ENCODE results near the gene LILRB5. TPM values are rescaled to one million over a fixed set of nuclear protein-coding genes. Genes with fewer than 3 reads are reported as not detected.
A peak's percentile ranks its signal among the peaks of the same experiment; 100 is the strongest.
"Not testable (repeated sequence)": the region's sequence is repeated elsewhere in the genome, so short reads cannot be mapped to it uniquely, and the experiment has no call there.

Gene LILRB5
- total RNA-seq, 1 donor: under 0.01 TPM

- DNase-seq (ENCODE audit: low read depth in 2 of 3, low spot score in 2 of 3): not testable (repeated sequence)
These were observed 20.1 kb upstream of the LILRB5 start for GRCh38 chr19:54277111-54277615.

DNA sequence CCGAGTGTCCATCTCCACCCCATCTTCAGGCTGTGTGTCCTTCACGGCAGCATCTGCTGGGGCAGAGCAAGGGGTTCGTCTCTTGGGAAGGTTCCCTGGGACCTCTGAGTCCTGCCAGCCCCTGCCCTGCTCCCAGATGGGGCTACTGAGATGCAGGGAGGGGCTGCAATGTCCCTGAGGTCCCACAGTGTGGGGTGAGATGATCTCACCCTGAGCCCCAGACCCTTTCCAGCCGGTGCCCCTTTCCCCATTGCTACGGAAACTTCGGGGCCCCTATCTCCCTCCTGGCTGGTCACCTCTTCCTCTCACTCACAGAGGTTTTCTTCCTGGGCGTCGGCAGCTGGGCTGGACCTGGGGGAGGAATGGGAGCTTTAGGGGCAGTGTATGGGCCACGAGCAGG is 18.9 kb upstream of the LILRB5 start:
- no peak for DNase-seq (ENCODE audit: low read depth in 2 of 3, low spot score in 2 of 3)

DNA sequence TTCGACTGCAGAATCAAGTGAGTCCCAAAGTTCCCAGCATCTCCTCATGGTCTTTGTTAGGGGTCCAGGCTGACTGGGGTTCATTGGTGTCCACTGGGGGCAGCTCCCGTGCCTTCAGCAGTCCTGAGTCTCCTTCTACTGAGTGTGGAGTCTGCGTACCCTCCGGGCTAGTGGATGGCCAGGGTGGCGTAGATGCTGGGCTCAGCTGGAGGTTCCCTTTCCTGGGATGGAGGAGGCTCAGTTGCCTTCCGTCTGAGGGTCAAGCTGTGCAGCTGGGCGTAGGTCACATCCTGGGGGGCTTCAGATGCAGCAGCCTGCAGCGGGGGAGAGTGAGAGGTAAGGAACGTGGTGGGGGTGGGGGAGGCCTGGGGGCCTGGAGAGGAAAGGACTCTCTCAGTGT is 17.4 kb upstream of the LILRB5 start:
- not testable (repeated sequence) for DNase-seq (ENCODE audit: low read depth in 2 of 3, low spot score in 2 of 3)

DNA sequence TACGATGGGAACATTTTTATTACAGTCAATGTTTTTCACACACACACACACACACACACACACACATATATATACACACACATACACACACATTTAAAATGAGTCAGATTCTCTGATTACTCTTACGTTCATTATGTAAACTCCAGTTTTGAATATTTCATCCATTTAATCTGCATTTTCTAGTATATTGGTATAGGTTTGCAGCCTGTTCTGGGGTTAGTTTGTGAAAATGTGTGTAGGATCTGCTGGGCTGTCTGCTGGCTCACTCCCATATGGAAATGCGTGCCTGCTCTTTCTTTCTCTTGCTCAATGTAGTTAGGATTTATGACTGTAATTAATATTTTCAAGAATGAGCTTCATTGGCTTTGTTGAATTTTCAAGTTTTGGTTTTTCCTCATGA is 16.7 kb upstream of the LILRB5 start:
- no peak for DNase-seq (ENCODE audit: low read depth in 2 of 3, low spot score in 2 of 3)

DNA sequence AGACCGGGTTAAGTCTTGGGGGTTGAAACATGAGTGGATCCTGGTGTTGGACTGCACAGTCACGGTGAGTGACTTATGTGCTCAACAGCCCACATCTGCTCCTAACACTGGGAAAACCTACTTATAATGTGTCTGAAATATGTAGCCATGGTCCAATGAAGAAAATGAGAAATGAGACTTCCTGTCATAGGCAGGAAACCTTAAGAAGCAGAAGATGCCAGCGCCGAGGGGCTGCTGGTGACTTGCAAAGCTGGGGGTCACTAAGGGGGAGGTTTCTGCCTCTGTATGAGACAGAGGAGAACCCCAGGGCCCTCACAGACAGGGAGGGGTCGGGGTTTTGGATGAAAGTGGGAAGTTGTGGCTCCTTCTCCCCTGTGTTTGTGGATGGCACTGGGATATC is 15.1 kb upstream of the LILRB5 start:
- DNase-seq (ENCODE audit: low read depth in 2 of 3, low spot score in 2 of 3): not testable (repeated sequence)

DNA sequence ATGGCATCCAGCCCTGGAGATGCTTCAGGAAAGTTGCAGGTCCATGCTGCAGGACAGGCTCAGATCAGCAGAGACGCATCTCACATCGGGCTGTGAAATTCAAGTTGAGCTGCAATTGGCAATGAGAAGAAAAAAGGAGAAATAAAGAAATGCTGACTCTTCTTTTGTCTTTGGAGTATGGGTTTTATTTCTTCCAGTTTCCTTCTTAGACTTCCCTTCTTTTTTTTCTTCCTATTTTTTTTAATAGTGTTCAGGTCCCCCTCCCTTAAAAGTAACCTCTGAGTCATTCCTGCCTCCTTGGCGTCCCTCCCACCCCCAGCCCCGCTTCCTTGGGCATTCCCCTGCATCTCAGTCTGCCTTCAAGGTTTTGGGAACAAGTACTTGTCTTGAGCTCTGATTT is 14.5 kb upstream of the LILRB5 start:
- not testable (repeated sequence) for DNase-seq (ENCODE audit: low read depth in 2 of 3, low spot score in 2 of 3)

DNA sequence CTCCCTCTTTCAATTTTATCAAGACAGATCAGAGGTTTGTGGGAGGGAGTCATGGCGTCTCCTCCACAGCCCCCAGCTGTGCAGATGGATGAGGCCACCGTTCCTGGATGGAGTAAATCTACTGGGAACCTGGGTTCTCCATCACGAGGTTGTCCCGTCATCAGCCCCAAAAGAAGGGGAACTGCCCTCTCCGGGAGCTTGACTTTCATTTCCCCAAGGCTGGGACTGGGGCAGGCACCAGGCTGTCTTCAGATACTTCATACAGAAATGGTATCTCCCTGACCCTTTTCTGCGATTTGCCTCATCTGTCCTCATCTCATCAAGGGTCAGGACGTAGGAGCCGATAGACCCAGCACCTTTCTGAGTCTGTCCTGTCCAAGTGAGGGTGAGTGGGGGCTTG is 14.0 kb upstream of the LILRB5 start:
- no peak for DNase-seq (ENCODE audit: low read depth in 2 of 3, low spot score in 2 of 3)

DNA sequence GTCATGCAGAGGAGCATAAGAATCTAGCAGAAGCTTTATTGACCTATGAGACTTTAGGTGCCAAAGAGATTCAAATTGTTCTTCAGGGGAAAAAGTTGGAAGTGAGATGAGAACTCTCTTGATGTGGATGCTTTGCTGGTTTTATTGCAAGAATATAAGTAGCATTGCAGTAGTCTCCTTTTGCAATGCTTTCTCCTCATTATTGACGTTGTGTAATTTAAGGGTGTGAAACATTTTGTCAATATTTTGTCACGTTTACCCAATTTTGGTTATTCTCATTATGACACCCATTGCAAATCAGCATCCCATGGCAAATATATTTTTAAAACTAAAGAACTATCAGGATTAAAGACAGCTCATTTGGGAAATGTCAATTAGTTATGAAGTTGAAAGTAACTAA is 11.9 kb upstream of the LILRB5 start:
- DNase-seq (ENCODE audit: low read depth in 2 of 3, low spot score in 2 of 3): no peak

GRCh38 chr19:54266133-54266532 is 9.1 kb upstream of the LILRB5 start:
- peak in 2 of 3 donors; percentile 75 to 88 for DNase-seq (ENCODE audit: low read depth in 2 of 3, low spot score in 2 of 3)

DNA sequence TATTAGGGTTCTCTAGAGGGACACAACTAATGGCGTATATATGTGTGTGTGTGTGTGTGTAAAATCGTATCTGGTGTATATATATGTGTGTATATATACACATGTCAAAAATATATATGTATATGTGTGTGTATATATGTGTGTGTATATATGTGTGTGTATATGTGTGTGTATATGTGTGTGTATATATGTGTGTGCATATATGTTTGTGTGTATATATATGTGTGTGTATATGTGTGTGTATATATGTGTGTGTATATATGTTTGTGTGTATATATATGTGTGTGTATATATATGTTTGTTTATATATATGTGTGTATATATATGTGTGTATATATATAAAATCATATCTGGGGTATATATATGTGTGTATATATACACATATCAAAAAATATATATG is 5.4 kb upstream of the LILRB5 start:
- no peak for DNase-seq (ENCODE audit: low read depth in 2 of 3, low spot score in 2 of 3)

GRCh38 chr19:54262066-54262465 is 5.0 kb upstream of the LILRB5 start:
- DNase-seq (ENCODE audit: low read depth in 2 of 3, low spot score in 2 of 3): no peak

DNA sequence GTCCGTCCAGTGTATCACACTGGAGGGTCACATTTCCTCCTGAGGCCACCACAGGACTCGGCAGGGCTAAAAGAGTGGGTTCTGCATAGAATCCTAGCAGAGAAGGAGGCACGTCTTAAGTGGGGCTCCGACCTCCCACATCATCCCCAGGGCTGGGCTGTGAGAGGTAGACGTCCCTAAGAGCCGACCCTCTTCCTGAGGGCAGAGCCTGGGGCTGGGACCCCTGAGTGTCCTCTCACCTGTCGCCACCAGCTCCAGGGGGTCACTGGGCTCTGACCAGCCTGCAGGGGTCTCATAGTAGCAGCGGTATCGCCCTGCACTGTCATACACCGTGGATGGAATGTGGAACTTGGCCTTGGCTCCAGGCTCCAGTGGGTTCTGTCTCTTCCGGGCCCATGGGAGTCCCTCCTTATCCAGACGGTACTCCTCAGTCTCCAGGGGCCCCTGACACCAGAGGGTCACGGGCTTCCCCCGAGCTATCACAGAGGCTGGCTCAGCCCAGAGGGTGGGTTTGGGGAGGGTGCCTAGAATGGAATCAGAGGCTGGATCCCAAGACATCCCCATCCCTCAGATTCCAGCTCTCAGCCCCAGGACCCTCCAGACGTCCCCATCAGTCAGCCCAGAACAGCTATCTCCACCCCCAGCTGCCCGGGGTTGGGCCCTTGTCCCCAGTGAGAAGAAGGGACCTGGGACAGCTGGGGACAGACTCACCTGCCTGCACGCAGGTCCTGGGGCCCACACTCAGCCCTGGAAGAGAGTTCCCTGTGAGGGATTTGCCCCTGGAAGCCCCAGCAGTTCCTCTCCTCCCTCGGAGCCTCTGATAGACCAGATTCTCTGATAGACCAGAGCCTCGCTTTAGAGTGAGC is 590 bp downstream of the LILRB5 start:
- no peak for DNase-seq (ENCODE audit: low read depth in 2 of 3, low spot score in 2 of 3)

DNA sequence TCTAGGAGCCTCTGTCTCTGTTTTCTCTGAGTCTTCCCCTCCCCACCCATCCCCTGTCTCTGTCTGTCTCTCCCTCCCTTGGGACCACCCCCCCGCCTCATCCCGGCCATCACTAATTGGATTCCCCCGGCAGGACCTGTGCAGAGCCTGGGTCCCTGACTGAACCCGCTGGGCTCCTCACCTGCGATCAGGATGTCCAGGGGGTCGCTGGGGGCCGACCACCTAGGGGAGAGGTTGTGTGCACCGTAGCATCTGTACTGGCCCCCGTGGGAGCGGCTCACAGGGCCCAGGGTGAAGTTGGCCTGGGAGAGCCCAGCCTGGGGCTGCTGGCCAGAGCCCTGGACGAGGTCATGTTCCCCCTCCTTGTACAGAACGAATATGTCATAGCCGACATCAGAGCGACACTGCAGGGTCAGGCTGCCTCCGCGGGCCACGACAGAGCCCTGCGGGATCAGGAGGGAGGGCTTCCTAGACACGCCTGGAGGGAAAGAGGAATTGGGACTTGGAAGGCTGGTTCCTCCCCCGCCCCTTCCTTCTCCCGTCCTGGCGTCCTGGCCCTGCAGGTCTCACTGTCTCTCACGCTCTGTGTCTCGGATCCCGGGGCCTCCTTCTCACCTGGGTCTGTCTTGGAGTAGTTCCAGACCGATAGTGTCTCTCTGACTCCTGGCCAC is 1.8 kb downstream of the LILRB5 start:
- no peak for DNase-seq (ENCODE audit: low read depth in 2 of 3, low spot score in 2 of 3)

- DNase-seq (ENCODE audit: low read depth in 2 of 3, low spot score in 2 of 3): no peak
These were observed 2.7 kb downstream of the LILRB5 start for GRCh38 chr19:54254195-54254906.

- no peak for DNase-seq (ENCODE audit: low read depth in 2 of 3, low spot score in 2 of 3)
These were observed 3.5 kb downstream of the LILRB5 start for GRCh38 chr19:54253331-54254194.

- no peak for DNase-seq (ENCODE audit: low read depth in 2 of 3, low spot score in 2 of 3)
These were observed 4.2 kb downstream of the LILRB5 start for GRCh38 chr19:54252845-54253244.

- DNase-seq (ENCODE audit: low read depth in 2 of 3, low spot score in 2 of 3): no peak
These were observed 4.8 kb downstream of the LILRB5 start for GRCh38 chr19:54252243-54252642.

DNA sequence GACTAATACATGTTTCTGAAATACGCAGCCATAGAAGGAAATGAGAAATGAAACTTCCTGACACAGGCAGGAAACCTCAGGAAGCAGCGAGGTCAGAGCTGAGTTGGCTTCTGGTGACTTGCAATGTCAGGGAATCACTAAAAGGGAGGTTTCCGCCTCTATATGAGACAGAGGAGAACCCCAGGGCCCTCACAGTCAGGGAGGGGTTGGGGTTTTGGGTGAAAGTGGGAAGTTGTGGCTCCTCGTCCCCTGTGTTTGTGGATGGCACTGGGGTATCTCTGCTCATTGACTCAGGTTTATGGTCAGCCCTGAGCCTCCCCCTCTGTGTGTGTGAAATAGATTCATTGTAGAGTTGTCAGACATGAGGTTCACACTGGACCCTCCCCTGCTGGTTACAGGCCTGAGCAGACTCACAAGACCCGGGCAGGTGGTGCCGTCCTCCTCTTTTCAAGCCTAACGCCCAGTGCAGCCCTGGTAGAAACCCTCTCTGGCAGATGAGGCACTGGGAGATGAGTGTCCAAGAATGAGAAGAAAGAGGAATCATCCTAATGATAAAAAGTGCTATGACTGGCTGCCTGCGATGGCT is 9.0 kb downstream of the LILRB5 start:
- peak in 2 of 3 donors; percentile 63 to 70 for DNase-seq (ENCODE audit: low read depth in 2 of 3, low spot score in 2 of 3)

DNA sequence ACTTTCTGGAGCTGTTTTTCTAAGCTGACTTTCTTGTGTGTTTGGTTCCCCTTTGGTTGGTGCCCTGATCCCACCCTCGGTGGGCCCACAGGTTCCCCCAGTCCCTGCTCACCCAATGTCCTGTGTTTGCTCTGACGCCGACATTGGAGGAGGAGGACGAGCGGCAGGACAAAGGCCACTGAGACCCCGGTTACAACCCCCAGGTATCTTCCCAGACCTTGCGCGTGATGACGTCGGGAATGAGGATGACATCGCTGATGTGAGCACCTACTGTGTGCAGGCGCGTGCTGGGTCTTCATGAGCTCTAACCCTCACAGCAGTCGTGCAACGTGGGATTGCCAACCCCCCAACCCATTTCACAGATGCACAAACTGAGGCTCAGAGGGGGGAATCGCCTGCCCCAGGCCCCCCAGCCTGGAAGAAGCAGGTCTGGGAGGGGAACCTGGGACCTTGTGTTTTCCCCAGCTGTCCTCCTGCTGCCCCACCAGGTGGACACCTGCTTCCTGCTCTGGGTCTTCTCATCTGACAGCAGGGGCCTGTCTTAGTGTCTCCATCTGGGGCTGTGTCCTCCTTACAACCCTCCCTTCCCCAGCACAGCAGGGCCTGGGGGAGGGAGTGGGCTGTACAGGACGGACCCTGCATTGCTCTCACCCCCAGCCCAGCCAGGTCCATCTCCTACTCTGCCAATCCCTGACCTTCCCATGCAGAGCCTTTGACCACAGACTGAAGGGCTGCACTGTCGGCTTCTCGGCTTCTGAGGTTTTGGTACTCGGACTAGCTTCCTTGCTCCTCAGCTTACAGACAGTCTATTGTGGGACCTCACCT is 9.8 kb downstream of the LILRB5 start:
- DNase-seq (ENCODE audit: low read depth in 2 of 3, low spot score in 2 of 3): no peak
